NCI-H82 treated with DMSO at 0.1 percent for 48 hours (cell line): ENCODE results near the gene KRTAP5-5.
"Not testable (repeated sequence)": the region's sequence is repeated elsewhere in the genome, so short reads cannot be mapped to it uniquely, and the experiment has no call there.

Source experiments
- DNase-seq: peaks from one replicate; lab custom pipeline; 2025; ENCODE audit not compliant: unreplicated experiment; lab: John Stamatoyannopoulos, UW

The KRTAP5-5 gene

DNA sequence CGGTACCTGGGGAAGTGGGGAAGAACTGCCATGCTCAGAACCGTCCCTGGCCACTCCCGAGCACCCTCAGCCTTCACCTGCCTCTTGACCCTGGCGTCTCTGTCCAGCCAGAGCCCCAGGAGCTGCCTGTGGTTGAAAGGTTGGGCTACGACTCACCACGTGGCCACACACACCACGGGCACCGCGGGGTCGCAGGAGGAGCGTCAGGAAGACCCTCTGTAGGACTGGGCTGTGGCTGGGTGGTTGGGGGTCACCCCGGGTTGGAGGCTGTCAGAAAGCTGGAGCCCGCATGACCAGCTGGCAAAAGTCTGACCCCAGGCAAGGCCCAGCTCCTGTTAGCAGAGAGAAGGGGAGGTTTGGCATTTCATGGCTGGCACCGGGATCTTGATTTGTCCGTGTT lies 11.5 kb downstream of the KRTAP5-5 start:
- DNase-seq = no peak

GRCh38 chr11:1642288-1643145 lies 12.9 kb downstream of the KRTAP5-5 start:
- no peak for DNase-seq

GRCh38 chr11:1643146-1643690 lies 13.6 kb downstream of the KRTAP5-5 start:
- DNase-seq = no peak

DNA sequence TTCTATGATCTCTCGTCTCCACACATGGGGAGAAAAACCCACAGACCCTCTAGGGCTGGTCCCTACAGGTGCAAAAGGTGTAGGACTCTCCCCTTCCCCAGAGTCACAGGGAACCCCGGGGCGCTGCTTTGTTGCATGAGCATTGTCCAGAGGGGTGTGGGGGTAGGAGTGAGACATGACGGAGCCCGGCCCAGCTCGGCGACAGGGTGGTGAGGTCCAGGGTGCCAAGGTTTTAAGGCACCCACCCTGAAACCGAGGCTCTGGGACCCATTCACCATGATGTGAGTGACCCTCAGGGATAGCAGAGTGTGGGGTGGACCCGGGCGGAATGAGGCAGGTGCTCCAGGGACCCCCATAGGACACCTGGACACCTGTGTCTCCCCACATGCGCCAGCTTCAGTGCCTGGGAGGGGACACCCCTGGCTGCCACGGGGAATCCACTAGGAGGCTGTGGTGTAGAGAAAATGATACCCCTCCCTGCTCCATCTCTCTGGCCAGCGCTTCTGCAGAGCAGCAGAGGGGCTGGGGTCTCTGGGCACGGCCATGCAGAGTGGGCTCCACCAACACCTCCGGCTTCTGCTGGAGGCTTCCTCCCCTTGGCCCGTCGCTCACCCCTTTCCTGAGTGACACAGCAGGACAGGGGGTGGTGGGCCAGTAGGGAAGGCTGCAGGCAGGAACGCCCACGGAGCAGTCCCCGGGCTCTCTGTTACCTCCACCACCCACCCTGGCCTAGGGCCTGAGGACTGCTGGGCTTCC lies 15.2 kb downstream of the KRTAP5-5 start:
- DNase-seq = no peak

DNA sequence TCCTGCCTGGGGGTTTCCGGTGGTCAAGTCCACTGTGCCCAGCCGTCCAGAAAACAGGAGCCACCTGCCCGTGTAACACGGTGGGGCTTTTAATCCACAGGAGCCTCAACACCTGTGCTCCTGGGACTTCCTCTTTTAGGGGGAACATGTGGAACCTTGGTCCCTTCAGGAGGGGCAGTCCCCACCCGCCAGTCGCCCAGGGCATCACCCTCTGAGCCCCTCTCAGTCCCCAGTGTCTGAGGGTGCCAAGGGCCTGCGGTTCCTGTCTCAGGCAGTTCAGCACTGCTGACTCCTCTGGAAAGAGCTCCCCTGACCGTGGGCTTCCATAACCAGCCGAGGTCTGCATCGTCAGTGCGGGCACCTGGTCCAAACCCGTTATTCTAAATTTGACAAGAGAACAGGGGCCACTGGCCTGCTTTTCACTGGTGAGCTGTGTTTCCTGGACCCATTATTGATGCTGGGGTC lies 15.8 kb downstream of the KRTAP5-5 start:
- DNase-seq = no peak

DNA sequence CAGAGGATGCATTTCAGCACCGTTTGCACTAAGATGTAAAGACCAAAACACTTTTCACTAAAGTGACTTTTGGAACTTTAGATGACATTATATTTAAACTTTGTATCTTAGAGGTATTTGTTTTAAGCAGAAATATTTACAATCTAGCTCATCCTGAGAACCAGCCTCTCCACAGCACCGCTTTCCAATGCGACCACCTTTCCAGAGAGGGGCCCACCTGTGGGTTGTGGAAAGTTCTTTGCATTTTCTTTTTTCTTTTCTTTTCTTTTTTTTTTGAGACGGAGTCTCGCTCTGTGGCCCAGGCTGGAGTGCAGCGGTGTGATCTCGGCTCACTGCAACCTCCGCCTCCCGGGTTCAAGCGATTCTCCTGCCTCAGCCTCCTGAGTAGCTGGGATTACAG lies 17.0 kb downstream of the KRTAP5-5 start:
- not testable (repeated sequence) for DNase-seq

DNA sequence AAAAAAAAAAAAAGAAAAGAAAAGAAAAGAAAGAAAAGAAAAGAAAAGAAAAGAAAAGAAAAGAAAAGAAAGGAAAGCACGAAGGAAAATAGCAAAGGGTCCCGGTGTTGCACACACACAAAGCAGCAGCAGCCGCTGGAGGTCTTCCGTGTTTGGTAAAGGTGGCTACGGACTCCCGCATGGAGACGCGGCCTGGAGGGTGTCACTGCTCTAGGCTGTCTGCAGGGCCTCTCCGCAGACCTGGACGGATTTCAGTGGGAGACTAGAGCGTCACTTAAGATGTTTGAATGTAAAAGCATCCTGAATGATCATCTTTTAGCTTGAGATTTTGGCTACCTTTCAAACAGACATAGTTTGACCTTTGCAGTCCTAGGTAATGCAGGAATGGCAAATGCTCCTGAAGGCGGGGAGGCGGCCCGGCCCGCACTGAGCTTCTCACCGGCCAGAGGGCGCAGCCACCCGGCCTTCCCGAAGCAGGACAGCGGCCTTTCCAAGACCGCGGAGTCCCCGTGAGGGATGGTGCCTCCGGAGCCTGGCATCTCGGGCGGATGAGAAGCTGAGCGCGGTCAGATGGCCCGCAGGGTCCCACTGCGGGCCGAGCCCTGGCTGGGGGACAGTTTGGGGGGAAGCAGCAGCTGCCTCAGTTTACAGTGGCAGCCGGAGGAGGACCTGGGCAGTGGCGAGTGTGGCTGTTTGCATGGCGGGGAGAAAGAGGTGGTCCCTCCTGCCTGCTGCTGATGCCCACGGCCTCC lies 18.5 kb downstream of the KRTAP5-5 start:
- no peak for DNase-seq

GRCh38 chr11:1648653-1649420 lies 19.3 kb downstream of the KRTAP5-5 start:
- no peak for DNase-seq

DNA sequence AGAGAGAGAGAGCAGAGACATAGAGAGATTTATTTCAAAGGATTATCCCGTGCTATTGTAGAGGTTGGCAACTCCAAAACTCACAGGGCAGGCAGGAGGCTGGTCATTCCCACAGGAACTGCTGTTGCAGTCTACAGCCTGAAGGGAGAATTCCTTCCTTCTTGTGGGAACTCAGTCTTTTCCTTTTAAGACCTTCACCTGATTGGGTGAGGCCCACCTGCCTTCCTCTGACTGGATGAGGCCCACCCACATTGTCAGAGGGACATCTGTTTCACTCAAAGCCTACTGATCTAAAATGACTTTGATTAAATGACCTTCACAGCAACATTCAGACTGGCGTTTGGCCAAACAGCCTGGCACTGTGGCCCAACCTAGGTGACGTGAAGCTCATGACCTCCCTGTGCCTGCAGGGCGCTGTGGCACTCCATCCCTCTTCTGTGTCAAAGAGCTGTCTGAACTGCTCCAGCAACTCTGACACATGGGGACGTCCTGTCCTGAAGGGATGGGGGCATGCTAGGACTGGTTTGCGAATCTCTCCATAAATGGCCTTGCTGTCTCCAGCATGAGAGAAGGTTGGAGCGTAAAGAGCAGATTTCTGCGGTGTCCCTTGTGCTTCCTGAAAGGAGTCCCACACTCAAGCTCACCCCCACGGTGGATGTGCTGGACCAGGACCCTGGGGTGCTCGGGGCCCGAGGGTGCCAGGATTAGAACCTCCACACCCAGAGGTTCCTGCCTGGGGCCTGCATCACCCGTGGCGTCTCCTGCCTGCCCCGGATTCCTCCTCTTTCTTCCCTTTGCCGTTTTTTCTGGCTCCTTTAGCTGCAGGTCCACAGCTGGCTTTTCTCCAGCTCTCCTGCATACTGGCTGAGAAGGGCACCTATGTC lies 20.7 kb downstream of the KRTAP5-5 start:
- DNase-seq = no peak

GRCh38 chr11:1650918-1651262 lies 21.3 kb downstream of the KRTAP5-5 start:
- DNase-seq = no peak

DNA sequence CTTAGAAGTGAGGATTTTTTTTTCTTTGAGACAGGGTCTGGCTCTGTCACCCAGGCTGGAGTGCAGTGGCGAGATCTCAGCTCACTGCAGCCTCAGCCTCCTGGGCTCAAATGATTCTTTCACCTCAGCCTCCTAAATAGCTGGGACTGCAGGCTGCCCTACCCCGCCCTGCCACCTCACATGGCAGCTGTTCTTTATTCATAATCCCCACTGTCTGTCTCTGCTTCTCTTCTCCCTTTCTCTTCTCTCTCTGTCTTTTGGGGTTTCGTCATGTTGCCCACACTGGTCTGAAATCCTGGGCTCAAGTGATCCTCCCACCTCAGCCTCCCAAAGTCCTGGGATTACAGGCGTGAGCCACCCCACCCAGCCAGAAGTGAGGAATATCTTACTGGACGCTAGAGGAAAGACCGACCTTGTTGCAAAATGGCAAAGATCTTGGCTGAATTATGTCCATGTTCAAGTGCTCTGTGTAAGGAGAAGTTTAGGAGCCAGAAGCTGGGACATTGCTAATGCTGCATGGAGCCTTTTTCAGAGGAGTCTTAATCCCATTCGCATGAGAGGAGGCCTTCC lies 21.9 kb downstream of the KRTAP5-5 start:
- DNase-seq = no peak

GRCh38 chr11:1652026-1652425 lies 22.5 kb downstream of the KRTAP5-5 start:
- DNase-seq = no peak

DNA sequence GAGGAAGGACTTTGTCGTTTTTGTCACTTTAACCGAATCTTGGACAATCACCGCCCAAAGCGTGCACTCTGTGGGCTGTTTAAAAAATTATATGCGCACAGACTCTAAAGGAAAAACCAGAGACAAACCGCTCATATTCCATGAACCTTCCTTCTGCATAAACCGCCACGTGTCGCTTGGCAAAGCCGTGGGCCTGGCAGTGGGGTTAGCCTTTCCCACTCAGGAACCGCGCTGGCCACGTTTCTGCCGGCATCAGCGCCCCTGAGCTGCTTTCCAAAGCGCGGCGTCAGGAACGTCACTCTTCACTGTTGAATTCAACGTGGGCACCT lies 22.8 kb downstream of the KRTAP5-5 start:
- DNase-seq = no peak

DNA sequence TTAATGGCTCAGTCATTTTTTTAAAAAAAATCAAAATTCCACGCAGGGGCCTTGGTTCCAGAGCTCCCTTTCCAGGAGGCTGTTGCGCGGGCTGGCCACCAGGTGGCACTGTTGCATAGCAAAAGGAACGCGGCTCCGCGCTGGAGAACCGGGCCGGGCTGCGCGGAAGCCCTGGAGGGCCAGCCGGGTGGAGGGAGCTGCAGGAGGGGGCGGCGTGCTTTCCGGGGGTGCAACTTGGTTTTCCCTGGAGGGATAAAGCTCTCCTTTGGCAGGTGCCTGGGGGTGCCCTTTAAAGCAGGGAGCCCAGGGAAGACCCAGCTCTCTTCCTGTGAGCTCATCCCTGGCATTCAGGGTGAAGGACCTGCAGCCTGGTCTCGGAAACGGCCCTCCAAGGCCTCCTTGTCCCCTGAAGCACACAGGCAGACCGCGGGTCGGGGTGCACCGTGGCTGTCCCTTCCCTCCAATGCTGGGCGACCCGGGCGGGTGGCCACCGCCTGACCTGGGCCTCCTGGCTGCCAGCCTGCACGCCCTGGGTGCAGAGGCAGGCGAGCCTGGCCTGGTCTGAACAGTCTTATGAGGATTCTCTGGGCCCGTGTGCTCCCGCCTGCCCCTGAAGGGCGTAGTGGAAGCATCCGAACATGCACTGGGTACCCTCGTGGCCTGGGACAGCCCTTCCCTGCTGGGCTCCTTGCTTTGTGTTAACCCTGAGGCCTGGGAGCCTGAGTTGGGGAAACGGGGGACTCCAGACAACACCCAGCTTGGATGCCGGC lies 23.4 kb downstream of the KRTAP5-5 start:
- DNase-seq = no peak

DNA sequence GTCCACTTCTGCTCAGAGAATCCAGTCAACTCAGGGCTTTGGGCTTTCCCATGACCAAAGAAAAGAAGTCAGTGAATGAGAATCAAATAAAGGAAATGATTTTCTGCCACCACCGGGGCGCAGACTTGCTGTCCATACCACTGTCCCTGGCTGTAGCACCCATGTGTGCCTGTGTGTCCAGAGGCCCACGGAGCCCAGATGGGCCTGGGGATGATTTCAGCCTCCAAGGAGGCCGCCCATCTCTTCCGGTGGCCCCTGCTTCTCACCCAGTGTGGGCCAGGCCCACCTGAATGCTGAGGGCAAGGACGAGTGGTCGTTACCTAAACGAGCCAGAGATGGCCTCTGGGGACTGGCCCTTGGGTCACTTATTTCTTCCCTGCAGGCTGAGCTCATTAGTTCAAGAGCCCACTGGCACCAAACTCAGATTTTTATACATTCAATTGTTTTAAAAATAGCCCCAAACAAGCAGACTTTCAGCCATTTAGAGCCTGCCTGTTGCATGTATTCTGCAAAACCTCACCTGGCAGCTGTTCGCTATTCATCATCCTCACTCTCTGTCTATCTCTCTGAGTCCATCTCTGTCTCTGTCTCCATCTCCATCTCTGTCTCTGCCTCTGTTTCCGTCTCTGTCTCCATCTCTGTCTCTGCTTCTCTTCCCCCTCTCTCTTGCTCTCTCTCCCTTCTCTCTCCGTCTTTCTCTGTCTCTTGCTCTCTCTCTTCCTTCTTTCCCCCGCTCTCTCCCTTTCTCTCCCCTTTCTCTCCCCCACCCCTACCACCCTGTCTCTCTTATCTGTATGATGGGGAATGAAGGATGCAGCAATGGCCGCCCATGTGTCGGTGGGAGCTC lies 24.2 kb downstream of the KRTAP5-5 start:
- DNase-seq = no peak

GRCh38 chr11:1654388-1655167 lies 25.0 kb downstream of the KRTAP5-5 start:
- DNase-seq = no peak
